Raji (cell line): ENCODE data around the gene ST3GAL6.

ENCODE experiments used
- POLR2A ChIP-seq: IDR thresholded peaks from 2 replicates; pipeline ENCODE4 v1.6.1; 2011; ENCODE audit warnings: low read depth, low read length, control low read depth; ENCODE audit not compliant: insufficient read depth

The ST3GAL6 gene

DNA sequence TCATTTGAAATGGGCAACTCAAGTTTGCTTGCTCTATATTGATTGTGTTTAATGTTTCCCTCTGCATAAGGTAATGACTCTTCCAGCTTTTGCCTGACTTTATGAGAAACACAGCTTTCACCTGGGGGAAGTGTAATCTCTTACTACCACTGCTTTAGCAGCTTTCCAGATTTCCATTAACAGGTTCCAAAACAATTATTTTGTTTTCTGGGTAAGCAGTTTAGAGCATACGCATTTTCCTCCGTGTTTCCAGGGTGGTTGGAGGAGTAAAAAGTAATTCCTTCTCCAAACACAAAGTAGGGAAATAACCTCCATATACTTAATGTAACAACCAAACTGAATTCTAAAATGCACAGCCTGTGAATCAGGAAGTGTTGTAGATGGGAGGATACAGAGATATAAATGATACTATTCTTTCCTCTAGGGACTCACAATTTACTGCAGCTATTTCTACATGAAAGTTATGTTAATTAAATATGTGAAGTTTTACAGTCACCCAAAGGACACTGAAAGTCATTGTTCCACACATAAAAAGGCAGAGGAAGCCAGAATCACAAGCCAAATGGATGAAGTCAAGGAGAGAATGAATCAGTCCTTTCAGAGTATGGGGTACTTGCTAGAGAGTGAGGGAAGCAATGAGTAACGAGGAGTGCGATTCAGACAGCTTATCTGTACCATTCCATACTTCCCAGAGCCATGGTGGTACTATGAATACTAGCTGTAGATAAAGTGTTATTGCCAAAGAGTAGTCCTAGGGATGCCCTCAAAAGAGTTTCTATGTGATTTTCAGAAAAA is 16.6 kb downstream of the ST3GAL6 start:
- TF ChIP-seq POLR2A, result no peak

DNA sequence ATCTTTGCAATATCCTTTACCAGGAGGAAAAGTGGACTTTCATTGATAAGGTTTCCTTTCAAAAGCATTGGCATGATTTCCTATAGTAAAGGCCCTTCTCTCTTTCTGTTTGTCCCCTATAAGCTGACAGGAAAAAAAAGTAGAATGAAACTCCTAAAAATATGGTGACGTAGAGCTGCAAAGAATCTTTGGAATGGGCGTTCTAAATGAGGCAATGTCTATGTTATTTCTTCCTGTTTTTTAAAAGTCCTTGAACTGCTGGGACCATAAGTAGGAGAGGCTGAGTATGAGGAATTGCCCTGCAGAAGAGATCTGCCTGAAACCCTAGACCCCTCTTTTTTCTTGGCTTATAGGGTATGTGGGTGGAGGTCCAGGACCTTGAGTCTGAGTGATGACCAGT is 17.2 kb downstream of the ST3GAL6 start:
- TF ChIP-seq POLR2A, result no peak

DNA sequence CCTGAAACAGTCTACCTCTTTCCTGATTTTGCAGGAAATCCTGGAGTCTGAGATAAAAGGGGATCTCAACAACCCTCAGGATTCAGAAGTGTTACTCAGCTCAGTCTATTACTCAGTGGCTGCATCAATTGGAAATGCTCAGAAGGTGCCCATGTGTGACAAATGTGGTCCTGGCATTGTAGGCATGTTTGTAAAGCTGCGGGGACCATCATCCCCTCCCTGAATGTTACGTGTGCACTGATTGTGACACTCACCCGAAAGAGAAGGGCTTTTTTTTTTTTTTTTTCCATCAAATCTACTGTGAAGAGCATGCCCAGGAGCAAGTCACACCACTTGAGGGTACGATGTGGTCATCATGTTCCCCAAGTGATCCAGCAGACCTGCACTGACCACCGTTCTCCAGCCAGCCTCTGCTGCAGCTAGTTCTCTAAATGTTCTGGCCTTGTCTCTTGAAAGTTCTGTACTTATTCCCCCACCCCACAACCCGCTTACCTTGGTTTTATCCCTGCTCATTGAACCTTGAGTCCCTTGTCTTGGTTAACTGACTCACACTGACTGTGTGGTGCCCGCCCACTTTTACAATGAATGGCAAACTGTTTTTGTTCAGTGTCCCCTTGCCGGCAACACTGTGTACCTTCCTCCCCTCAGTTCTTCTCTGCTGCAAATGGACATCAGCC is 19.8 kb downstream of the ST3GAL6 start:
- no peak for TF ChIP-seq POLR2A

DNA sequence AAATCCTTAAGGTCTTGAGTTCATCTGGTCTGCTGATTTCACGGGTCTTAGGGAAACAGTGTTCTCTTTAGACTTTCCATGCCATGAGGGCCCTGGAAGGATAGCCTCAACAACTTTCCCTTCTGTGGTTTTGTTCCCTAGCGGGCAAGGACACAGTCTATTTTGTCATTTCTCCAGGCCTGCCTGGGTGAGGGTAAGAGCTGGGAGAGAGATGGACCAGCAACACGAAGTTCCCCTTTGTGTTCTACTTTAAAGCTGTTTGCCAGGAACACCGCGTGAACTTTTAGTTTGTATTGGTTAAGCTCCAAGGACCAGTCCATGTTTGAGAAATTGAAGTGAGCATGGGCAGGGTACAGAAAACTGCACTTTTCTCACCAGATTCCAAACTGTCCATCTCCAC is 20.9 kb downstream of the ST3GAL6 start:
- TF ChIP-seq POLR2A, result no peak

DNA sequence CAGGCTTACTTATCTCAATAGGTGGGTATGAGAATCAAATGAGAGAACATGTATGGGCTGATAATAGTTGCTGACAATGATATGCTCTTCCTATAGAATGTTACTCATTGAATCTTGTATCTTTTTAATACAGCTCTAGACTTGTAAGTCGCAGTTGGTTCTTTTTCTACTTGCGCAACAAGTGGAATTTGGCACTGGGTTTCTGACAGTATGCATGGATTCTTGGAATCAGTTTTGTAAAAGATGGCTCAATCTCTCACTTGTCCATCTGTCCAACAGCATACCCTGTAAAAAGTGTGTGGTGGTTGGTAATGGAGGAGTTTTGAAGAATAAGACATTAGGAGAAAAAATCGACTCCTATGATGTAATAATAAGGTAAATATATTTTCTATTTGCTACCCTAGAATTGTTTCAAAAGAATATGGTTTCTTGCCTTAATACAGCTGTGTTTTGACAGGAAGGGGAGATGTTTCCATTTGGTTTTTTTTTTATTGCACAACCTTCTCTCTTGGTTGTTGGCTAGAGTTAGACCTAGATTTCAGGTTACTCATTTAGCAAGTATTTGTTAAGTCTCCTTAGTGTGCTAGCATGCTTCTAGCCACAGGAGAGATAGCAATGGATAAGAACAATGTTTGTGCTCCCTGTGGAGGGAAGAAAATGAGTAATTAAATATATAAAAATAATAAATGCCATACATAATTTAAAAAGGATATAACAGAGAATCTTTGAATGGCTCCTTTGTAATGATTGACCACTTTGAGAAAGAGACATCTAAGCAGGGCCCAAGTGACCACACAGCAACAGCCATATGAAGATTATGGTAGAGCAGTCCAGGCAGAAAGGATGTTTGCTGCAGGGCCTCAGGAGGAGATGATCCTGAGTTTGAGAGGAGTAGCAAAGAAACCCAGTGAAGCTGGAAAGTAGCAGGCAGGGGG is 21.8 kb downstream of the ST3GAL6 start:
- TF ChIP-seq POLR2A, result no peak

DNA sequence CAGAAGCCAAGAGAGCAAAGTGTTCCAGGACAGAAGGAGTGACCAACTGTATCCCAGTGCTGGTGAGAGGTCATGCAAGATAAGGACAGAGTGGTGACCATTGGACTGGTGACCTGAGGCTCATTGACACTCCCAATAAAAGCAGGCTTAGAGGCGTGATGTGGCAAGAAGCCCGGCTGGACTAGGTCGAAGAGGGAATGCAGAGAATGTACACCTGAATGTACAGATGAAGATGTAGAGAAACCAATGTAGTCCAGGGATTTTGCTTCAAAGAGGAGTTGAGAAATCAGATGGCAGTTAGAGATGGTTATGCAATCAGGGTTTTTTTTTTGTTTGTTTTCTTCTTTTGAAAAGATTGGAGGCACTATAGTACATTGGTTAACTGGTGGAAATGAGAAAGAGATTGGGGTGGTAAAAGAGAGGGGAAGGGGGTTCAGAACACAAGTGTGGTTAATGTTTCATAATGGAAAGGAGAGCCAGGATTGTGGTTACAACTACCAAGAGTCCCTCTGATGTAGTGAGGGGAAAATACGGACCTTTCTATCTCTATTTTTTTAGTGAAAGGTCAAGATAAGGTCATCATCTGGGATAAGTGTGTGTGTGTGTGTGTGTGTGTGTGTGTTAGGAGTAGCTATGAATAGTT is 23.3 kb downstream of the ST3GAL6 start:
- no peak for TF ChIP-seq POLR2A

DNA sequence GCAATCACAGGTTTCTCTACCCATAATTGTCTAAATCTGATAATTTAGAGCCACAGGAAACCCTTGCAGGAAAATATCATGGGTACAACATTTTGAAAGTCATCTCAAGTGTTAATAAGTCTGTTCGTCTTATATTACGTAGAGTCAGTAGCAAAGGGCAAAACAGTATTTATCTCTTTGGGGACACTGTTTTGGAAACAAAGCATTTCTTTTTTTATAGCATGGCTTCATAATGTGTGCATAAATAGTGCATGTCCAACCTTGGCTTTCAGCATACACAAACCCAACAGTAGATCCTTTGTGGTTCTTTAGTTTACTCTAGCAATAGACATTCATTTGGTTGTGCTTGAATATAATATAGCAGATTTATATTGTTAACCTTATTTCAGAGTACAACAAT is 24.0 kb downstream of the ST3GAL6 start:
- TF ChIP-seq POLR2A, result no peak

DNA sequence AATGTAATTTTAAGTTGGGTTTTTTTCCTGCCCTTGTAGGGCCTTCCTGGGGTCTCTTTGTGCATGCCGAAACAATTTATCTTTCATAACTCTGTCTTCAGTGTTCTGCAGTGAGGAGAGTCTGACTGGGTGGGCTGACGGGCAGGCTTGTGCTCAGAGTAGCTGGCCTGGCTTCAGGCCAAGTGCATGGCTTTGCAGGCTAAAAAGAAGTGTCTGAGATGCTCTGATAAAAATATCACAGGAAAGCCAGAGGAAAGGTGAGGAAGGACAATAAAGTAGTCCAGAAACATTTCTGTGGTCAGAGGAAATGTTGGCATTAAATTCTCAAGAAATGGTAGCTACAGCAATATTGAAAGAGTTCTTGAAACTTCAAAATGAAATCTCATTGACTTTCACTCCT is 25.5 kb downstream of the ST3GAL6 start:
- TF ChIP-seq POLR2A, result no peak

DNA sequence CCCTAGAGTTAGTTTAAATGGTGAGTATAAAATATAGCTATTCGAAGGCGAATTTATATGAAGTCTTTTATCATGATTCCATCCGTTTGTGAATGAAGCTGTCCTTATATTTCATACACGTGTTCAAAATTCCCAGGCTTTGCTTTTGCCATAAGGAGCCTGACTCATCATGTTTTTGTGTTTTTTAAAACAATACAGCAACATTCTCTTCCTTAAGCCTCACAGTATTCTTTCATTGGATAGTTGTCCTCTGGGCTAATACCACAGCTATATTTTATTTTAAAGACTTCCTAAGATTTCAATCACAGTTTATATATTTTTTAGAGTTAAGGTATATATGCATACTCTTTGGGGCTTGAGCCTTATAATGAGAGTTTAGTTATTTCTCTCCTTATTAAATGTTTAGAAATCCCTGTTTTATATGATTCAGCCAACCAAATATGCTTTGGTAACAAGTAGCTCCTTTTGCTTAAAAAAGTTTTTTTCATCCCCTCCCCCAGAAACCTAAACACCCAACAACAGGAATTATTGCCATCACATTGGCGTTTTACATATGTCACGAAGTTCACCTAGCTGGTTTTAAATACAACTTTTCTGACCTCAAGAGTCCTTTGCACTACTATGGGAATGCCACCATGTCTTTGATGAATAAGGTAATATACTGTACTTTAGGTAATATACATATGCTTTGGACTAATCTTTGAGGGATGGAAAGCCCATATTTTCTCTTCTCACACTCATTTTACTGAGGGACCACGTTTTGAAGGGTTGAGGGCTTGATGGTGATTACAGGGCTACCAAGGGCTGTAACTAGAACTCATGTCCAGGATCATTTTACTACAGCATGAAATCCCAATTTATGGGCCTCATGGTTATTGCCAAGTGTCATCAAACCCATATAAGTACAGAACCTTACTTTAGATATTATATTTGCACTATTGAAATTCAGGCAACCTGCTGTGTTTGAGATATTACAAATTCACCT is 28.5 kb downstream of the ST3GAL6 start:
- TF ChIP-seq POLR2A, result no peak

DNA sequence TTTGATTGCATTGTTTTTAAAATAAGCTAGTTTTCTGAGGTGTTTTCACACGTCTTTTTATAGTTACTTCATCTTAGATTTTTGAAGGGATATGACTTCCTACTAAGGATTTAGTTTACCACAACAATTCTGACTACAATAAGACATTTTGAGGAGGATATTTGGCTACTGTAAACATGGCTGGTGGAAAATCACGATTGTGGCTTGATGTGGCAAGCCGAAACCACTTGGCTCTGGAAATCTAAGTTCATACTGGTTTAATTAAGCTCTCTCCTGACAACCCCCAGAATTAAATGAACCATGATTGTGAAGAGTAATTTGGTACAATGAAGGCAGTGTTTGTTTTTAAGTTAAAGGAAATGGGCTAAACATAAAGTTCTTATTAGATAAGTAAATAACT is 30.8 kb downstream of the ST3GAL6 start:
- no peak for TF ChIP-seq POLR2A

DNA sequence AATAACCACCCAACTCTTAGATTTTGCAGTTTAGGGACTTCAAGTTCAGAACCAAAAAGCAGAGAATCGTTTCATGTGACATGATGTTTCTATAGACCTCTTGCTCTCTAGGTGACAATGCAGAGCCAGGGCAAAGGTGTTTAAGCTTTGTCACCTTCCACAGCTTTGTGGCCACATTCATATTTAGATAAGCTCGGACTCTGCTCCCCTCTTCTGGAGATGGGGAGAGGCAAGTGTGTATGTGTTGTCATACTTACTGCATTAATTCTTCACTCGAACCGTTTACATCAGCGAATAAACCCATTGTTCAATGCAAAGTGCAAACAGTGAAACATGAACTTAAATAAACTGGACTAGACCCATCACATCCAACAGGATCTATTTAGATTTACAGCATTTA is 33.2 kb downstream of the ST3GAL6 start:
- TF ChIP-seq POLR2A, result no peak

DNA sequence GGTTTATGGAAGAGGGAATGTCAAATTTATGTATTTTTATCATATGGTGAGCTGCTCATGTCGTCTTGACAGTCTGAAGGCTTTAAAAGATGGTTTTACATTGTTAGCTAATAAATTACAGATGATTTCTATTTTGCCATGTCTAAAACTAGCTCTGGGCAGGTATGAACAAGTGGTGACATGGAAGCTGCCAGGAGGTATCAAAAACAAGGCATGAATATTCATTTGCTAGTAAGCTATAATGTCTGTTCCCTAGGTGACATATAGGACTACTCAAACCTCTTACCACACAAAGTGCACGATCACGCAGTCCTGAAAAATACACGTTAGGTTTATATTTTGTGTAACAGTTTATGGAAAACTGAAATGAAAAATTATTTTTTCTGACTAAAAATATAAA is 34.8 kb downstream of the ST3GAL6 start:
- no peak for TF ChIP-seq POLR2A

DNA sequence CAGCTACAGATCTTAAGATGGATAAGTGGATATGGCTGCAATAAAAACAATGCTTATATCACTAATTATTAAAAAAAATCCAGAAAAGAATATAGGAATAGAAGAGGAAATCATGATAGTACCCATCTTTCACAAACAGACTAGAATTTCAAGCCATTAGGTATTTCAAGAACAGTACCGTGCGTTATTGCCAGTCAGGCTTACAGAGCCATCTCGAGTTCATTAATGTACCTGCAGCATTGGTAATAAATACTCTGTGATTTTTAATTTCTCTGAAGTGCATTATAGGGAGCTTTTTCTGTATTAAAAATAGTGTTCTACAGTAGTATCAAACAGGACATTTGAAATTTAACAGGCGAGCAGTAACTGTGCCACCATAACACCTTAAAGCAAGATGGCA is 35.7 kb downstream of the ST3GAL6 start:
- TF ChIP-seq POLR2A, result no peak

DNA sequence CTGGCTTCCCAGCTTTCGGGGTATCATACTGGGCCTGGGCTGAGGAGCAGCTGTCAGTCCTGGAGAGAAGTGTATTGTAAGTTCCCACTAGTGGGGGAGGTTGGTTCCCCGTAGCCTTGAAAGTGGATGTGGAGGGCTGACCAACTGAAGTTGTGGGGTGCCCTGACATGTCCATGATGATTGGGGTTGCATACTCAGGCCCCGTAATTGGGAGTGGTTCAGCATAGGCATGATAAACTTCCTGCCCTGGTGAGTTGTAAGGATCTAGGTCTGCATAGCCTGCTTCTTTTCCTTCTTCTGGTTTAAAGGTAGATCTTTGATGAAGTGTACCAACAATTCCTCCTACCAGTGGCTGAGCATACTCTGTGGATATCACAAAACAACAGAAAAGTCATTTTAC is 36.3 kb downstream of the ST3GAL6 start:
- TF ChIP-seq POLR2A, result no peak
